H1 (cell line): ENCODE results near the gene OR6V1.

ENCODE experiments used
- CBX8 ChIP-seq: fragments of 300-800, 300-1000 bp; sonication (generic); IDR thresholded peaks from 2 replicates; pipeline ENCODE4 v1.7.1; 2016; ENCODE audit warnings: low read depth, low read length, borderline replicate concordance
- CHD1 ChIP-seq: IDR thresholded peaks from 2 replicates; pipeline ENCODE4 v1.6.1; 2012; ENCODE audit warnings: low read depth, low read length, improper control_type of control experiment
- CTCF ChIP-seq, 3 experiments: IDR thresholded peaks; 1 replicate in 2 of 3; 2 replicates in 1 of 3; pipeline versions ENCODE4 v1.5.1 to v1.6.1; 2011; ENCODE audit warnings: low read length in 3 of 3, mild to moderate bottlenecking in 3 of 3, inconsistent platforms in 2 of 3, low read depth in 1 of 3, moderate library complexity in 1 of 3; ENCODE audit not compliant: insufficient read depth in 1 of 3; ENCODE audit errors: control extremely low read depth in 1 of 3
- MAX ChIP-seq: IDR thresholded peaks from 2 replicates; pipeline ENCODE4 v1.6.1; 2012; ENCODE audit warnings: inconsistent platforms
- POLR2A ChIP-seq, 2 experiments: IDR thresholded peaks; 1 replicate in 1 of 2; 2 replicates in 1 of 2; pipeline ENCODE4 v1.6.1; 2011; ENCODE audit warnings: low read depth in 2 of 2, low read length in 2 of 2, mild to moderate bottlenecking in 2 of 2; ENCODE audit errors: control extremely low read depth in 1 of 2
- POLR2AphosphoS5 ChIP-seq: IDR thresholded peaks from 2 replicates; pipeline ENCODE4 v1.6.1; 2011; ENCODE audit warnings: low read depth, low read length
- RBBP5 ChIP-seq: IDR thresholded peaks from 2 replicates; pipeline ENCODE4 v1.7.1; 2012; ENCODE audit warnings: low read depth, mild to moderate bottlenecking, inconsistent platforms, low read length, moderate library complexity, borderline replicate concordance
- RNF2 ChIP-seq: fragments of 200-900, 300-1000 bp; sonication (generic); IDR thresholded peaks from 2 replicates; pipeline ENCODE4 v1.7.1; 2016; ENCODE audit warnings: borderline replicate concordance, low read depth, mild to moderate bottlenecking, antibody characterized with exemption, low read length; ENCODE audit not compliant: poor library complexity, severe bottlenecking; ENCODE audit errors: missing control alignments
- ZNF274 ChIP-seq: IDR thresholded peaks from 2 replicates; pipeline ENCODE4 v1.7.0; 2012; ENCODE audit warnings: low read length, borderline replicate concordance; ENCODE audit errors: extremely low read depth
- TF ChIP-seq, protein P1 (sequence below): IDR thresholded peaks from 2 replicates; pipeline ENCODE4 v1.6.1; 2011; ENCODE audit warnings: low read length, improper control_type of control experiment

DNA sequence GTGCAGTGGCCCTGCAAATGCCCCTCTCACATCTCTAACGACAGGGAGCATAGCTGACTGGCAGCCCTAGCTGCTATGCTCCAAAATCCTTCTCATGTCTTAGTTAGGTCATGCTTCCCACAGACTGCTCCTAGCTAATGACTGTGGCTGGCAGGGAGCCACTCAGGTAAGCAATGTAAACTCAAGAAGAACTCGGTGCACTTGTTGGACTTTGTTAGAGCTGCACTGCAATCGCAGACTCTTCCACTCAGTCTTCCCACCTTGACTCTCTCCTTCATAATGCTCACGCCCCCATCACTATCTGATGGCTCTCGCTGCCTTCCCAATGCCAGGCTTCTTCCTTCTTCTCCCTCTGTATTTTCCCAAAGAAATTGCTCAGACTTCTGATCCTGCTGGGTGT lies 49.2 kb upstream of the OR6V1 start:
- TF ChIP-seq MAX (no peak), POLR2AphosphoS5 (no peak), RNF2 (no peak), CTCF (IDR thresholded peaks at IDR 0.05; ENCODE audit: control extremely low read depth in 1 of 3, insufficient read depth in 1 of 3, low read depth in 1 of 3, low read length in 3 of 3) (no peak), RBBP5 (no peak), ZNF274 (no peak), POLR2A (IDR thresholded peaks at IDR 0.05; ENCODE audit: control extremely low read depth in 1 of 2, low read depth in 2 of 2, low read length in 2 of 2) (no peak), CHD1 (no peak), CBX8 (no peak)
- TF ChIP-seq, protein P1, sequence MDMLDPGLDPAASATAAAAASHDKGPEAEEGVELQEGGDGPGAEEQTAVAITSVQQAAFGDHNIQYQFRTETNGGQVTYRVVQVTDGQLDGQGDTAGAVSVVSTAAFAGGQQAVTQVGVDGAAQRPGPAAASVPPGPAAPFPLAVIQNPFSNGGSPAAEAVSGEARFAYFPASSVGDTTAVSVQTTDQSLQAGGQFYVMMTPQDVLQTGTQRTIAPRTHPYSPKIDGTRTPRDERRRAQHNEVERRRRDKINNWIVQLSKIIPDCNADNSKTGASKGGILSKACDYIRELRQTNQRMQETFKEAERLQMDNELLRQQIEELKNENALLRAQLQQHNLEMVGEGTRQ, result no peak
